ENCODE measurements around the gene PDCL3. TPM values are rescaled to one million over a fixed set of nuclear protein-coding genes. Genes with fewer than 3 reads are reported as not detected.

PDCL3 gene
- total and polyA plus RNA-seq, 9 donors, result 9.8 to 34.5 (median 19.1) TPM

- no peak for DNase-seq
These were observed 42.6 kb upstream of the PDCL3 start for GRCh38 chr2:100520224-100520623.

GRCh38 chr2:100522430-100522829 lies 40.4 kb upstream of the PDCL3 start:
- Histone ChIP-seq H3K9me3 (no peaks in the 10 kb centered on the region), H3K27ac (no peak overlapping the region), H3K4me1 (ENCODE audit: insufficient read depth) (no peaks in the 10 kb centered on the region), H3K27me3 (no peaks in the 10 kb centered on the region), H3K4me3 (no peak overlapping the region), H3K36me3 (no peaks in the 10 kb centered on the region)
- 65 to 77% (median 74%) methylated on average over 1 of the region's 1 CpG for WGBS, 3 donors
- no peak for TF ChIP-seq CTCF (IDR thresholded peaks at IDR 0.05)
- no peak for TF ChIP-seq EP300 (IDR thresholded peaks at IDR 0.05)
- TF ChIP-seq POLR2A (IDR thresholded peaks at IDR 0.05), result no peak
- intact Hi-C loops (cut with DNase I), result no loop called here
- no peak for DNase-seq

More at GRCh38 chr2:100520224-100520623, 42.6 kb upstream of the PDCL3 start:
- TF ChIP-seq CTCF (IDR thresholded peaks at IDR 0.05) (no peak), POLR2A (IDR thresholded peaks at IDR 0.05) (no peak), EP300 (IDR thresholded peaks at IDR 0.05) (no peak)
- WGBS, 3 donors, result 69 to 83% (median 71%) methylated on average over 2 of the region's 2 CpGs
- no peaks in the 10 kb centered on the region for H3K4me1 ChIP-seq (ENCODE audit: insufficient read depth)
- H3K36me3 ChIP-seq, result no peaks in the 10 kb centered on the region
- H3K27ac ChIP-seq, result no peak overlapping the region
- intact Hi-C loops (cut with DNase I), result no loop called here
- no peaks in the 10 kb centered on the region for H3K9me3 ChIP-seq
- H3K4me3 ChIP-seq, result no peak overlapping the region
- H3K27me3 ChIP-seq, result no peaks in the 10 kb centered on the region

GRCh38 chr2:100524331-100524730 lies 38.5 kb upstream of the PDCL3 start:
- H3K27me3 ChIP-seq, result no peaks in the 10 kb centered on the region
- intact Hi-C loops (cut with DNase I), result no loop called here
- H3K4me1 ChIP-seq (ENCODE audit: insufficient read depth), result no peaks in the 10 kb centered on the region
- no peak for DNase-seq
- TF ChIP-seq EP300 (IDR thresholded peaks at IDR 0.05), result no peak
- no peak for TF ChIP-seq CTCF (IDR thresholded peaks at IDR 0.05)
- no peaks in the 10 kb centered on the region for H3K36me3 ChIP-seq
- H3K9me3 ChIP-seq, result no peaks in the 10 kb centered on the region
- no peak overlapping the region for H3K4me3 ChIP-seq
- 83 to 90% (median 88%) methylated on average over 2 of the region's 2 CpGs for WGBS, 3 donors
- no peak overlapping the region for H3K27ac ChIP-seq

GRCh38 chr2:100526868-100527267 lies 35.9 kb upstream of the PDCL3 start:
- Histone ChIP-seq H3K36me3 (no peaks in the 10 kb centered on the region), H3K27ac (no peak overlapping the region), H3K27me3 (no peaks in the 10 kb centered on the region), H3K4me1 (ENCODE audit: insufficient read depth) (no peaks in the 10 kb centered on the region), H3K4me3 (no peak overlapping the region), H3K9me3 (no peaks in the 10 kb centered on the region)
- TF ChIP-seq CTCF (IDR thresholded peaks at IDR 0.05) (no peak), POLR2A (IDR thresholded peaks at IDR 0.05) (no peak), EP300 (IDR thresholded peaks at IDR 0.05) (no peak)
- DNase-seq, result no peak
- 0 to 40% (median 0%) methylated on average over 1 of the region's 1 CpG for WGBS, 3 donors
- intact Hi-C loops (cut with DNase I), result no loop called here

All from ovary (tissue), 9 donors.